HS-5 (cell line): ENCODE results near the gene DSC1.

Source experiments
- DNase-seq: peaks from one replicate; pipeline ENCODE4 v3.0.0-alpha.2; 2012; ENCODE audit warnings: low read depth

The DSC1 gene

GRCh38 chr18:31102941-31103340, 59.7 kb downstream of the DSC1 start:
- no peak for DNase-seq

GRCh38 chr18:31102025-31102684, 60.5 kb downstream of the DSC1 start, which contains the start of gene DSC2:
DSC2 (minus strand) TSS chr18:31102421; CDS start chr18:31101971, 450 bp downstream.
- no peak for DNase-seq

- DNase-seq, result no peak
These were observed 61.3 kb downstream of the DSC1 start for GRCh38 chr18:31101183-31102024.

- no peak for DNase-seq
These were observed 62.0 kb downstream of the DSC1 start for GRCh38 chr18:31100436-31101182.

GRCh38 chr18:31099450-31100230, 63.0 kb downstream of the DSC1 start:
- no peak for DNase-seq

- DNase-seq, result no peak
These were observed 63.8 kb downstream of the DSC1 start for GRCh38 chr18:31098878-31099277.

GRCh38 chr18:31097666-31098065, 65.0 kb downstream of the DSC1 start:
- no peak for DNase-seq

- DNase-seq, result no peak
These were observed 68.8 kb downstream of the DSC1 start for GRCh38 chr18:31093880-31094279.

GRCh38 chr18:31093294-31093693, 69.4 kb downstream of the DSC1 start:
- no peak for DNase-seq

- DNase-seq, result no peak
These were observed 71.3 kb downstream of the DSC1 start for GRCh38 chr18:31091350-31091749.

GRCh38 chr18:31088532-31088931, 74.1 kb downstream of the DSC1 start:
- no peak for DNase-seq

- DNase-seq, result no peak
These were observed 82.7 kb downstream of the DSC1 start for GRCh38 chr18:31079973-31080372.
